ENCODE measurements around the gene MST1.

DNA sequence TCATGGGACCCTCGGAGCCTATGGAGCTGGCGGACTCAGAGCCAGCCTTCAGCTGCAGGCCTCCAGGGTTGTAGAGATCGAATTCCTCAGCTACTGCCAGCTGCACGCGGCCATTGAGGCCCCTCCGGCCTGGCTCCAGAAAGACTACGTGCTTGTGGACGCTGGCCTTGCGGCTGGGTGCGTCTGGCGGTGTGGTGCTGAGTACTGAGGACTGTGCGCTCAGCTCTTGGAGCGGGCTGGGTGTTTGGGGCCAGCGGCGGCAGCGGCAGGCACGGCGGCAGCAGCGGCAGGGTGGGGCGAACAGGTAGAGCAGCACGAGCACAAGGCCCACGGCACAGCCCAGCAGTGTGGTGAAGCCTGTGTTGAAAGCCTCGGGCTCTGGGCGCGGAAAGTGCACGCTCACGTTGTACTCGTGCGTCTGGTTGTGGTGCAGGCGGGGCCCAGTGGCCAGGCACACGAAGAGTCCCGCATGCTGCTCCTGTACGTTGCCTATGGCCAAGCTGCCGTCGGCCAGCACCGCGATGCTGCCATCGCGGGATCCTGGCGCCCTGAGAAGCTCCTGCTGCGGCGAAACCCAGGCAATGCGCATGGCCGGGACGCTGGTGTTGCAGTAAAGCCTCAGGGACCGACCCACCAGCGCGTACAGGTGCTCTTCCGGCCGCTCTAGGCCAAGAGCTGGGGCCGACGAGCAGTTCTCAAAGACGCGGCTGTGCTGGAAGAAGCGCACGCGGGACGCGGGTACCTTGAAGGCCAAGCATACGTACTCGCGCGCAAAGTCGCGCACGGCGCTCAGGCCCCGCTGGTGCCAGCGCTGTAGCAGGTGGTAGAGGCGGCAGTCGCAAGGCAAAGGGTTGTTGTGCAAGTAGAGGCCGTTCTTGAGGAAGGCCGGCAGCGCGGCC, 28.9 kb upstream of the MST1 start:
- TF ChIP-seq, protein P1, sequence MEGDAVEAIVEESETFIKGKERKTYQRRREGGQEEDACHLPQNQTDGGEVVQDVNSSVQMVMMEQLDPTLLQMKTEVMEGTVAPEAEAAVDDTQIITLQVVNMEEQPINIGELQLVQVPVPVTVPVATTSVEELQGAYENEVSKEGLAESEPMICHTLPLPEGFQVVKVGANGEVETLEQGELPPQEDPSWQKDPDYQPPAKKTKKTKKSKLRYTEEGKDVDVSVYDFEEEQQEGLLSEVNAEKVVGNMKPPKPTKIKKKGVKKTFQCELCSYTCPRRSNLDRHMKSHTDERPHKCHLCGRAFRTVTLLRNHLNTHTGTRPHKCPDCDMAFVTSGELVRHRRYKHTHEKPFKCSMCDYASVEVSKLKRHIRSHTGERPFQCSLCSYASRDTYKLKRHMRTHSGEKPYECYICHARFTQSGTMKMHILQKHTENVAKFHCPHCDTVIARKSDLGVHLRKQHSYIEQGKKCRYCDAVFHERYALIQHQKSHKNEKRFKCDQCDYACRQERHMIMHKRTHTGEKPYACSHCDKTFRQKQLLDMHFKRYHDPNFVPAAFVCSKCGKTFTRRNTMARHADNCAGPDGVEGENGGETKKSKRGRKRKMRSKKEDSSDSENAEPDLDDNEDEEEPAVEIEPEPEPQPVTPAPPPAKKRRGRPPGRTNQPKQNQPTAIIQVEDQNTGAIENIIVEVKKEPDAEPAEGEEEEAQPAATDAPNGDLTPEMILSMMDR (IDR thresholded peaks at IDR 0.05), result no peak
- TF ChIP-seq POLR2A (IDR thresholded peaks at IDR 0.05), result no peak

Measured in adrenal gland (tissue), 5 donors.